DOHH2 (cell line): Measurements from ENCODE around the gene DPP6.

Source experiments
- EZH2phosphoT487 ChIP-seq: fragments of 200-600 bp; sonication (generic); IDR thresholded peaks from 2 replicates; pipeline ENCODE4 v1.6.1; 2017; ENCODE audit warnings: borderline replicate concordance, mild to moderate bottlenecking, antibody characterized with exemption, low read length, moderate library complexity, mixed read lengths
- TF ChIP-seq, protein P1 (sequence below): fragments of 200-600 bp; sonication (generic); IDR thresholded peaks from one replicate; pipeline ENCODE4 v1.5.1; 2014; ENCODE audit warnings: antibody characterized with exemption, mild to moderate bottlenecking, low read depth, low read length; ENCODE audit not compliant: poor library complexity, severe bottlenecking

DNA sequence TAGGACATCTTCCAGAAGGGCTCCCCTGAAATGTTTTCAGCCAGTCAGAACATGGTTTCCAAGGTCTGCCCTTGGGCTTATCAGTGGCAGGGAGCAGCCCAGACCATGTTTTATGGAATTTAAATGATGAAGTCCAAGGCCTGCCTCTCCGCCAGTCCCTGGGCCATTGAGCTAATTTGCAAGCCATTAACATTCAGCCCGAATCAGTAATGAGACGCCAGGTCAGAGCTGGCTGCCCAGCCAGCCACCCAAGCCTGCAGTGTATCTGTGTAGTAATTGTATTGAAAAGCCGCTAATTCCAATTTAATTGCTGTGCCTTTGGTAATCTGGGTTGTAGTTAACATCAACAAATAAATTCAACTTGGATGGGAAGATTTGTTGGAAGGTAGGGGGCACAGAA is 819.3 kb downstream of the DPP6 start:
- TF ChIP-seq, protein P1, sequence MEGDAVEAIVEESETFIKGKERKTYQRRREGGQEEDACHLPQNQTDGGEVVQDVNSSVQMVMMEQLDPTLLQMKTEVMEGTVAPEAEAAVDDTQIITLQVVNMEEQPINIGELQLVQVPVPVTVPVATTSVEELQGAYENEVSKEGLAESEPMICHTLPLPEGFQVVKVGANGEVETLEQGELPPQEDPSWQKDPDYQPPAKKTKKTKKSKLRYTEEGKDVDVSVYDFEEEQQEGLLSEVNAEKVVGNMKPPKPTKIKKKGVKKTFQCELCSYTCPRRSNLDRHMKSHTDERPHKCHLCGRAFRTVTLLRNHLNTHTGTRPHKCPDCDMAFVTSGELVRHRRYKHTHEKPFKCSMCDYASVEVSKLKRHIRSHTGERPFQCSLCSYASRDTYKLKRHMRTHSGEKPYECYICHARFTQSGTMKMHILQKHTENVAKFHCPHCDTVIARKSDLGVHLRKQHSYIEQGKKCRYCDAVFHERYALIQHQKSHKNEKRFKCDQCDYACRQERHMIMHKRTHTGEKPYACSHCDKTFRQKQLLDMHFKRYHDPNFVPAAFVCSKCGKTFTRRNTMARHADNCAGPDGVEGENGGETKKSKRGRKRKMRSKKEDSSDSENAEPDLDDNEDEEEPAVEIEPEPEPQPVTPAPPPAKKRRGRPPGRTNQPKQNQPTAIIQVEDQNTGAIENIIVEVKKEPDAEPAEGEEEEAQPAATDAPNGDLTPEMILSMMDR: no peak
- no peak for TF ChIP-seq EZH2phosphoT487
